Astrocyte (in vitro differentiated cells and primary cell): ENCODE results near the gene KRTAP10-1. TPM values are rescaled to one million over a fixed set of nuclear protein-coding genes. Genes with fewer than 3 reads are reported as not detected.

ENCODE experiments used
- DNase-seq: peaks from one replicate; pipeline ENCODE4 v3.0.0-alpha.2; 2010; ENCODE audit warnings: low read depth
- FAIRE-seq: peaks from 2 replicates; lab custom pipeline; 2011; peaks lifted over from hg19 to GRCh38; lab: Jason Lieb, UNC
- H2AFZ ChIP-seq: 2 replicates; pipeline ENCODE4 v1.6.0; 2012; ENCODE audit warnings: low read depth, low read length, inconsistent platforms
- H3K27ac ChIP-seq: 2 replicates; pipeline ENCODE4 v1.5.1; 2011; ENCODE audit warnings: low read depth, low read length, inconsistent platforms
- H3K27me3 ChIP-seq: 2 replicates; pipeline ENCODE4 v1.6.0; 2011; ENCODE audit warnings: low read length, inconsistent platforms; ENCODE audit not compliant: insufficient read depth
- H3K36me3 ChIP-seq: 2 replicates; pipeline ENCODE4 v1.5.1; 2011; ENCODE audit warnings: low read length, inconsistent platforms; ENCODE audit not compliant: insufficient read depth
- H3K4me1 ChIP-seq: 2 replicates; pipeline ENCODE4 v1.5.1; 2011; ENCODE audit warnings: low read length, inconsistent platforms; ENCODE audit not compliant: insufficient read depth
- H3K4me2 ChIP-seq: 2 replicates; pipeline ENCODE4 v1.6.0; 2012; ENCODE audit warnings: low read length, inconsistent platforms
- H3K4me3 ChIP-seq: 2 replicates; pipeline ENCODE4 v1.5.1; 2011; ENCODE audit warnings: low read depth, mild to moderate bottlenecking, low read length, inconsistent platforms; ENCODE audit not compliant: insufficient read depth
- H3K79me2 ChIP-seq: 2 replicates; pipeline ENCODE4 v1.6.0; 2012; ENCODE audit warnings: mild to moderate bottlenecking, low read length, inconsistent platforms; ENCODE audit not compliant: insufficient read depth
- H3K9ac ChIP-seq: 2 replicates; pipeline ENCODE4 v1.6.0; 2012; ENCODE audit warnings: mild to moderate bottlenecking, low read length, inconsistent platforms
- H3K9me3 ChIP-seq: 2 replicates; pipeline ENCODE4 v1.5.1; 2012; ENCODE audit warnings: low read depth, mild to moderate bottlenecking, low read length, inconsistent platforms; ENCODE audit not compliant: insufficient read depth
- H4K20me1 ChIP-seq: 2 replicates; pipeline ENCODE4 v1.6.0; 2012; ENCODE audit warnings: low read length, inconsistent platforms; ENCODE audit not compliant: insufficient read depth
- H3K27ac Mint-ChIP-seq: one replicate; pipeline ENCODE4 v1.8.0; 2021; ENCODE audit warnings: mild to moderate bottlenecking, mixed read lengths; ENCODE audit not compliant: unreplicated experiment
- H3K27me3 Mint-ChIP-seq: one replicate; pipeline ENCODE4 v1.8.0; 2021; ENCODE audit warnings: low read depth, mixed read lengths; ENCODE audit not compliant: unreplicated experiment
- H3K36me3 Mint-ChIP-seq: one replicate; pipeline ENCODE4 v1.8.0; 2021; ENCODE audit warnings: low read depth, mixed read lengths; ENCODE audit not compliant: unreplicated experiment
- H3K4me1 Mint-ChIP-seq: one replicate; pipeline ENCODE4 v1.8.0; 2021; ENCODE audit warnings: low read depth, mixed read lengths; ENCODE audit not compliant: unreplicated experiment
- H3K4me3 Mint-ChIP-seq: one replicate; pipeline ENCODE4 v1.8.0; 2021; ENCODE audit warnings: mild to moderate bottlenecking, moderate library complexity, mixed read lengths; ENCODE audit not compliant: unreplicated experiment
- H3K9me3 Mint-ChIP-seq: one replicate; pipeline ENCODE4 v1.8.0; 2021; ENCODE audit warnings: mild to moderate bottlenecking, mixed read lengths; ENCODE audit not compliant: unreplicated experiment
- CTCF ChIP-seq: IDR thresholded peaks from 2 replicates; pipeline ENCODE4 v1.5.1; 2011; ENCODE audit warnings: low read depth, mild to moderate bottlenecking, inconsistent platforms, low read length, moderate library complexity; ENCODE audit not compliant: insufficient read depth
- EZH2 ChIP-seq: IDR thresholded peaks from 2 replicates; pipeline ENCODE4 v1.6.1; 2012; ENCODE audit warnings: mild to moderate bottlenecking, low read length, inconsistent platforms; ENCODE audit not compliant: insufficient read depth
- total RNA-seq: library from RNA; stranded (reverse); gene quantifications from 2 replicates; pipeline ENCODE4 v1.2.1, GENCODE V29; 2021

The KRTAP10-1 gene
- total RNA-seq, 1 donor from 2014 or later = not detected

GRCh38 chr21:44490816-44491215 is 49.2 kb downstream of the KRTAP10-1 start:
- DNase-seq (no peak), FAIRE-seq (no peak)
- Histone ChIP-seq H3K4me3 (no peak overlapping the region), H3K79me2 (no peaks in the 10 kb centered on the region), H3K27me3 (no peaks in the 10 kb centered on the region), H3K4me1 (no peaks in the 10 kb centered on the region), H3K4me2 (no peak overlapping the region), H3K9ac (no peak overlapping the region), H3K9me3 (peaks cover 15% of the 10 kb centered on the region), H4K20me1 (no peaks in the 10 kb centered on the region), H3K36me3 (no peaks in the 10 kb centered on the region), H3K27ac (no peak overlapping the region), H2AFZ (no peak overlapping the region)
- Mint-ChIP-seq H3K9me3 (peaks cover 35% of the 10 kb centered on the region), H3K4me3 (no peak overlapping the region), H3K4me1 (no peaks in the 10 kb centered on the region), H3K36me3 (peaks cover 10% of the 10 kb centered on the region), H3K27me3 (peaks cover 17% of the 10 kb centered on the region), H3K27ac (no peak overlapping the region)
- TF ChIP-seq CTCF = no peak
- TF ChIP-seq EZH2 = no peak

GRCh38 chr21:44490405-44490804 is 49.6 kb downstream of the KRTAP10-1 start:
- H4K20me1 ChIP-seq = no peaks in the 10 kb centered on the region
- Mint-ChIP-seq H3K36me3 (peaks cover 10% of the 10 kb centered on the region), H3K4me3 (no peak overlapping the region), H3K4me1 (no peaks in the 10 kb centered on the region), H3K9me3 (peaks cover 34% of the 10 kb centered on the region), H3K27ac (no peak overlapping the region), H3K27me3 (peaks cover 16% of the 10 kb centered on the region)
- DNase-seq (no peak), FAIRE-seq (no peak)
- no peak overlapping the region for H2AFZ ChIP-seq
- H3K79me2 ChIP-seq = no peaks in the 10 kb centered on the region
- no peak overlapping the region for H3K9ac ChIP-seq
- H3K27ac ChIP-seq = no peak overlapping the region
- H3K27me3 ChIP-seq = no peaks in the 10 kb centered on the region
- TF ChIP-seq CTCF (no peak), EZH2 (no peak)
- peaks cover 15% of the 10 kb centered on the region for H3K9me3 ChIP-seq
- H3K4me3 ChIP-seq = no peak overlapping the region
- H3K4me2 ChIP-seq = no peak overlapping the region
- H3K4me1 ChIP-seq = no peaks in the 10 kb centered on the region
- no peaks in the 10 kb centered on the region for H3K36me3 ChIP-seq

DNA sequence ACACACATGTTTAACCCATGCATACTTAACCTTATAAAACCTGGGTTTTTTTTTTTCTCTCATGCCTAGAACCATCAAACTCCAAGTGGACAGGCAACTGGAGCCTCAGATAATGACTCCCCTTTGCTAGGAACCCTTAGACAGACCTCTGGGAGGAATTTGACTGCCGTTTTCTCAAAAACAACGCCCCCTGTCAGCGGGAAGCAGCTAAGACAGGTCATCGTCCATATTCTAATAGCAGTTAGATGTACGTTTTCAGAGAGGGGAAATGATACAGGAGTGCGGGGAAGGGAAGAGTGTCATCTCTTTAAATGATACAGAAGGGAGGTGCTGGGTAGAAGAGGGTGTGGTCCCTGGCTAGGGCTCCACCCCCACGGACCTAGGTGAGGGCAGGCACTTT is 50.0 kb downstream of the KRTAP10-1 start:
- Mint-ChIP-seq H3K36me3 (peaks cover 7% of the 10 kb centered on the region), H3K27ac (no peak overlapping the region), H3K4me3 (no peak overlapping the region), H3K4me1 (no peaks in the 10 kb centered on the region), H3K27me3 (peaks cover 18% of the 10 kb centered on the region), H3K9me3 (peaks cover 32% of the 10 kb centered on the region)
- Histone ChIP-seq H3K4me3 (no peak overlapping the region), H3K27me3 (no peaks in the 10 kb centered on the region), H4K20me1 (no peaks in the 10 kb centered on the region), H3K9me3 (peaks cover 15% of the 10 kb centered on the region), H3K4me1 (no peaks in the 10 kb centered on the region), H2AFZ (no peak overlapping the region), H3K27ac (no peak overlapping the region), H3K79me2 (no peaks in the 10 kb centered on the region), H3K9ac (no peak overlapping the region), H3K4me2 (no peak overlapping the region), H3K36me3 (no peaks in the 10 kb centered on the region)
- TF ChIP-seq EZH2 (no peak), CTCF (no peak)
- no peak for DNase-seq
- FAIRE-seq = no peak
